ENCODE results near the gene GNL3. TPM values are rescaled to one million over a fixed set of nuclear protein-coding genes. Genes with fewer than 3 reads are reported as not detected.
"Not testable (repeated sequence)": the region's sequence is repeated elsewhere in the genome, so short reads cannot be mapped to it uniquely, and the experiment has no call there.

Gene GNL3
- total RNA-seq (2014; rRNA removed), result 119 and 148 TPM in 2 replicates
- polyA plus RNA-seq (2012), result 30.2 TPM

DNA sequence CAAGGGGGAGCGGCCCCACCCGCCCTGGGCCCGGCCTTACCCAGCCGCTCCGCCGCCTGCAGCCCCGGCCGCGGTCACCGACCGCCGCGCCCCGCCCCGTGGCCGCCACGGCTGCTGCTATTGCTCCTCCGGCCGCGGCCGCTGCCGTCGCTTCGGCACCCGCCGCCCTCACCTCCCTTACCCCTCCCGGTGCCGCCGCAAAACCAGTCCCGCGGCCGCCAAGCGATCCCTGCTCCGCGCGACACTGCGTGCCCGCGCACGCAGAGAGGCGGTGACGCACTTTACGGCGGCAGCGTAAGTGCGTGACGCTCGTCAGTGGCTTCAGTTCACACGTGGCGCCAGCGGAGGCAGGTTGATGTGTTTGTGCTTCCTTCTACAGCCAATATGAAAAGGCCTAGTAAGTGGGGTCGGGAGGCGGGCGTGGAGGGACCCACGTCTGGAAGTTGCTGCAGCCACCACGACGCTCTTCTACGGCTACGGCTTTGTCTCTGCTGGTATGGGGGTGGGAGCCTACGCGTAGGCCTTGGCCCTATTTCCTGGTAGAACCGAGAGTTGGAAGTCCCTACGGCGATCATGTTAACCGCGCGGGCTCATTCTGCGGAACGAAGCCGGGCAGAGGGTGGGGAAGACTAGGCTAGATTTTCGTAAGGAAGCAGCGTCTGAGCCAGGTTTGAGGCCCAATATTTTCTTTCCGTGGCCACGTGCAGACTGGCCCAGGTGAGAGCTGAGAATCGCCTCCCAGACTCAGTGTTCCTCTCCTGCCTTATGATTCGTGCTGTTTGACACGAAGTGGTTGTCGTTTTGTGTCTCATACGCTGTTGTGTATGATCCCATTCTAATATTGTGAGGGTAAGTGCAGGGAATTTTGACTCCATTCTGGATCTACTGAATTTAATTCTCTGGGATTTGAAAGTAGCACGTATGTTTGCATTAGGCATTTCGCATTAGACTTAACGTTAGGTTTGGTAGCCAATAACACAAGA, at the start of gene GNL3, which contains the start of gene PBRM1:
GNL3 (plus strand) TSS at position 324 of the 983 bp plus-strand sequence; CDS start at position 385, 61 bp downstream.
PBRM1 (minus strand) TSS at position 205 of the 983 bp plus-strand sequence.
- DNase-seq (ENCODE audit: low read depth), result peak; percentile 94

- no peak for DNase-seq (ENCODE audit: low read depth)
These were observed 49.2 kb upstream of the GNL3 start for GRCh38 chr3:52636673-52637072.

DNA sequence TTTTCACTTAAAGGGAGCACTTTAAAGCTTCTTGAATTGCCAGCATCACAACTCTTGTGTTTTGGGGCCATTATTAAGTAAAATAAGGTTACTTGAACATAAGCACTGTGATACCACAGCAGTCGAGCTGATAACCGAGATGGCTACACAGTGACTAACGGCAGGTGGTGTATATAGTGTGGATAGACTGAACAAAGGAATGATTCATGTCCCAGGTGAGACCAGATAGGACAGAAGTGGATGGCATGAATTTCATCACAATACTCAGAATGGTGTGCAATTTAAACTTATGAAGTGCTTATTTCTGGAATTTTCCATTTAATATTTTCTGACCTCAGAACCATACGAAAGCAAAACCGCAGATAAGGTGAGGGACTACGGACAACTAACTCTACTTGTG, 40.3 kb upstream of the GNL3 start:
- DNase-seq (ENCODE audit: low read depth), result no peak

DNA sequence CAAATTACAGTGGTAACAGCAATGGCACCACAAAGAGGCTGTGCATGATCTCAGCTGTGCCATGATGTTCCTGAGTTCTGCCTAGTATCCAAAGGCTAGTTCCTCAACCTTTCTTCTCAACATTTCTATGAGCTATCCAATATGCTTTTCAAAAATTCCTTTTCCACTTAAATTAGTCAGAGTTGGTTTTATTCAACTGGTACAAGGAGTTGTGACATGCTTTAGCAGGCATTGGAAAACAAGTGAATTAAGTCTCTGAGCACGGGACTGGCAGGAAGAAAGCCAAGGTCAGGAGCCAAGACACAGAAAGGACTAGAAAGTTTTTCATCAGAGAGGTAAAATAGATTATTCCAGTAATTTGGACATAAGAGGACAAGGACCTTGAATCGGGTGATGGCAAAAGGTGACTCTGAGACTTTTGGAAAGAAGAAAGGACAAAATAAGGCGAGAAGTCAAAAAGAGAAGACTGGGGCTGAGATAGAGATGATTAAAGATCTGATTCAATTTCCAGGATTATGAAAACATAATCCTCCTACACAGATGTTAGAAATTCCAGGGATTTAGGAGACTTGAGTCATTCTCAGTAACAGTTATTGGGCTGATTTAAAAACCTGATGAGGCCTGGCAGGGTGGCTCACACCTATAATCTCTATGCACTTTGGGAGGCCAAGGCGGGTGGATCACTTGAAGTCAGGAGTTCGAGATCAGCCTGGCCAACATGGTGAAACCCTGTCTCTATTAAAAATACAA, 36.2 kb upstream of the GNL3 start:
- DNase-seq (ENCODE audit: low read depth), result peak; percentile 61

DNA sequence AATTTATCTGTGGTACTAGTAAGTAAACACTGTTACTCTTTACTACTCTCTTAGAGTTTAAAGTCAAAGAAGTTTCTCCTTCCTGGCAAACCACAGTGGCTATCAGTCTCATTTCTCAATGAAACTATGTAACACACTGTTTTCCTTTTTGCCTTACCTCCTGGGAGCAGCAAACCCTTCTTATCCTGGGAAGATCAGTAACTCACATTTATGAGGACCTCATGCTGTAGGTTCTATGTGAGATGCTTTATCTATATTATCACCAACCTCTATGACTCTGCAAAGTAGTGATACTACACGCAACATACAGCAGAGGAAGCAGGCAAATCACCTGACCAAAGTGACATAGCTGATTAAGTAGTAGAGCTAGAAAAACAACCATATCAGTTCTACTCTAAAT, 35.4 kb upstream of the GNL3 start:
- no peak for DNase-seq (ENCODE audit: low read depth)

GRCh38 chr3:52651592-52651991, 34.2 kb upstream of the GNL3 start:
- DNase-seq (ENCODE audit: low read depth), result no peak

GRCh38 chr3:52655895-52656294, 29.9 kb upstream of the GNL3 start:
- no peak for DNase-seq (ENCODE audit: low read depth)

DNA sequence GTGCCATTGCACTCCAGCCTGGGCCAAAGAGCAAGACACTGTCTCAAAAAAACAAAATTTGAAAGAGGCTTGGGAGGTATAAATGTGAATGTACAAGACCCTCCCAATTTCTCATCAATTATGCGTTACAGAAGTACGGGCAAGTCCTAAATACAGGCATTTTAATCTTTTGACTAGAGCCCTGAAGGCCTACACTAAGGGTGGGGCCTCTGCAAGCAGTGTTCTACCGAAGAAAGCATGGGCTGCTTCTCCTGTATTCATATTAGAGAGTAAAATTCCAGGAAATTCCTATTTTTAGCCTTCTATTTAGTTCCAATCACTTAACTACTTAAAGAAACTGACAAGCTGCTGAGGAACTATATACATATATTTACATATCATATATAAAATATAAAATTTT, 25.8 kb upstream of the GNL3 start:
- DNase-seq (ENCODE audit: low read depth), result no peak

DNA sequence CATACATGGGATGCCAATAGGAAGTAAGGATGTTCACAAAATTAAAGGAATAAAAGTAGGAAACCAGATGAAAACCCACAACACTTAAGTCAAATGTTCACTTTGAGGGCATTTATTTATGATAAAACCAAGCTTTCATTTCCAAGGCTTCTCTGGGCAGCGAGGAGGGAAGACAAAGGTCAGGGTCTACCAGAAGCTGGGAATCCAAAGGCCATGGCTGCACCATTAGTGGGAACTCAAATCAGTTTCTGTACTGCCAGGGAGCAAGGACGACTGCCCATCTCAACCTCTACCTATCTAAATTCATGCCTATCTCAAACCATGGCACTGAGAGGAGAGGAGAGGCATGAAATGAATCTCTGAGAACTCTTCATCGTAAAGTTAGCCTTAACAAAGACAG, 22.7 kb upstream of the GNL3 start:
- DNase-seq (ENCODE audit: low read depth), result no peak

- peak; percentile 100 for DNase-seq (ENCODE audit: low read depth)
These were observed 15.0 kb upstream of the GNL3 start for GRCh38 chr3:52670621-52671521.

DNA sequence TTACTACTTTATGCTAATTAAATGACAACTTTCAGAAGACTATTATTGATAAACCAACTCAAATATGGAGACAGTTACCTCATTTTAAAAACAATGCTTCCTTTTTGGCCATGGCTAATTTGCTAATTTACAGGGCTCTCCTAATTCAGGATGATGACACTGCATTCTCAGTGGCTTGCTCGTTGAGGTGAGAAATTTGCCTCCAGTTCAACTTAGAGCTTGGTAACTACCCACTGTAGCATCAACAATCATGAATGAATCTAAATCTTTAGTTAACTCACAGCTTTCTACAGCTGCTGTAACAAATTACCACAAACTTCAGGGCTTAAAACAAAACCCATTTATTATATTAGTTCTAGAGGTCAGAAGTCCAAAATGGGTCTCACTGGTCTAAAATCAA, 14.2 kb upstream of the GNL3 start:
- DNase-seq (ENCODE audit: low read depth), result no peak

DNA sequence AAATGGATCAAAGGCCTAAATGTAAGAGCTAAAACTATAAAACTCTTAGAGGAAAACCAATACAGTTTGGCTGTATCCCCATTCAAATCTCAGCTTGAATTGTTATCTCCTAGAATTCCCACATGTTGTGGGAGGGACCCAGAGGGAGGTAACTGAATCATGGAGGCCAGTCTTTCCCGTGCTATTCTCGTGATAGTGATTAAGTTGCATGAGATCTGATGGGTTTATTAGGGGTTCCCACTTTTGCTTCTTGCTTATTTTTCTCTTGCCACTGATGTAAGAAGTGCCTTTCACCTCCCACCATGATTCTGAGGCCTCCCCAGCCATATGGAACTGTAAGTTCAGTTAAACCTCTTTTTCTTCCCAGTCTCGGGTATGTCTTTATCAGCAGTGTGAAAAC, 9.6 kb upstream of the GNL3 start:
- DNase-seq (ENCODE audit: low read depth), result not testable (repeated sequence)

- DNase-seq (ENCODE audit: low read depth), result no peak
These were observed 7.3 kb upstream of the GNL3 start for GRCh38 chr3:52678265-52679198.

- DNase-seq (ENCODE audit: low read depth), result no peak
These were observed 6.7 kb upstream of the GNL3 start for GRCh38 chr3:52679199-52679538.

DNA sequence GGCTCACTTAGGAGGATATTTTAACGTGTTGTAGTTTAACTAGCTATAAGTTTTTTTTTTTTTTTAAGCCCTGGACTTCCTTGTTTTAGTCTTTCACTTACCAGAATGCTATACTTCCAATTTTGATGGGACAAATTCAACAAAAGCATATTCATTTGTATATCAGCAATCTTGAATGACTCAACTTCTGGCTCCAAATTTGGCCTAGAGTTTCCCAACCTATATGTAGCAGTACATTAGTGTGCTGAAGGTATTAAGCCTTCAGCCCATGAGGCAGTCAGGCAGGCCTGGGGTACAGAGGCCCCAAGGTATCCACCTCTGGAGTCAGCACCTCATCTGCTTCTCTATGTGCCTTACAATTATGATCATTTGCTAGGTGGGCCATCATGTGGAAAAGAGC, 6.0 kb upstream of the GNL3 start:
- DNase-seq (ENCODE audit: low read depth), result no peak

DNA sequence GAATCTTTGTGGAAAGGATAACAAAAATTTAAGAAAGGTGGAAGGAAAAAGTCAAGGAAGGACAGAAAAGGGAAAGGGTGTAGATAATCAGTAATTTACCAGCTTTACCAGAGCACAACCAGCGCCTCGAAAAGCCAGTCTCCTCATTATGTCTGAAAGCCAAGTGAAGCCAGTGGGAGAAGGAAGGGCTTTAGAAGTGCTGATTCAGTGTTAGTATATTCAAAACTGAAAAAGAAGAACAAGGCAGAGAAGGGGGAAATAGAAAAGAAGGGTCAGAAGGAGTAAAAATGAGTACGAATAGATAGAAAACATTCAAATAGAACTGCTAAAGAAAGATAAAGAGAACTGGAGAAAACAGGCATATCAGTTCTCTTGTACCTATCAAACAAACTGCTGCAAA, 4.2 kb upstream of the GNL3 start:
- no peak for DNase-seq (ENCODE audit: low read depth)

GRCh38 chr3:52682016-52682415, 3.8 kb upstream of the GNL3 start:
- DNase-seq (ENCODE audit: low read depth), result peak; percentile 83

DNA sequence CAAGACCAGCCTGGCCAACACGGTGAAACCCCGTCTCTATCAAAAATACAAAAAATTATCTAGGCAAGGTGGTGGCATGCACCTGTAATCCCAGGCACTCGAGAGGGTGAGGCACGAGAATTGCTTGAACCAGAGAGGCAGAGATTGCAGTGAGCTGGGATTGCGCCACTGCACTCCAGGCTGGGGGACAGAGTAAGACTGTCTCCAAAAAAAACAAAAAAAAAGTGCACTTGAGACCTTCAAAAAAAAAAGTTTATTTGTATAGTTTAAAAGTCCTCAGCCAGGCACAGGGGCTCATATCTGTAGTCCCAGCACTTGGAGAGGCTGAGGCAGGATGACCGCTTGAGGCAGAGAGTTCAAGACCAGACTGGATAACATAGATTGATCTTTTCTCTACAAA, 2.2 kb upstream of the GNL3 start:
- DNase-seq (ENCODE audit: low read depth), result no peak

- DNase-seq (ENCODE audit: low read depth), result no peak
These were observed 1.6 kb upstream of the GNL3 start for GRCh38 chr3:52684184-52684583.

GRCh38 chr3:52685285-52685708, 535 bp upstream of the GNL3 start:
- DNase-seq (ENCODE audit: low read depth), result peak; percentile 66

Measured in LHCN-M2 (cell line).